ENCODE results near the gene KDM6B. TPM values are rescaled to one million over a fixed set of nuclear protein-coding genes. Genes with fewer than 3 reads are reported as not detected.

Gene KDM6B
- total and polyA plus RNA-seq, 9 of the 15 experiments (the other 6 are each of a cell fraction or from before 2014, with no cell fraction given) = 0.01 to 22.9 (median 2.2) TPM

DNA sequence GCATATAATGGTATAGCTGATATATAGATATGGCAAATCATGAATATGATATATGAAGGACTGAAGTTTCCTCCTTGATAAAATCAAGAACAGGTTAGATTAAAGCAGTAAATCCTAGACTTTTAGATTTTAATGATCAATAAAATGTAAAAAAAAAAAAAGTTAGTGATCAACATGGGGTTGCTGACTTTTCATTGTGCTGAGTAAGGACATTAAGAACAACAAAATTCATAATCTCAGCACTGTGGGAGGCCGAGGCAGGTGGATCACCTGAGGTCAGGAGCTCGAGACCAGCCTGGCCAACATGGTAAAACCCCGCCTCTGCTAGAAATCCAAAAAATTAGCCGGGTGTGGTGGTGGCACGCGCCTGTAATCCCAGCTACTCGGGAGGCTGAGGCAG is 44.2 kb downstream of the KDM6B start:
- Histone ChIP-seq H3K9me3 (replicated peaks; ENCODE audit: control insufficient read depth, insufficient read depth, low read depth, low read length) (no peaks in the 10 kb centered on the region), H2AFZ (ENCODE audit: low read depth, low read length) (no peak overlapping the region), H3K4me1 (replicated peaks in 1 of 2; ENCODE audit: control insufficient read depth in 2 of 2, insufficient read depth in 2 of 2, low read length in 2 of 2) (peaks cover 7 to 31% of the 10 kb centered on the region in 2 experiments), H3K4me2 (ENCODE audit: insufficient read depth, low read length) (no peak overlapping the region), H3K4me3 (no peak overlapping the region), H3K36me3 (ENCODE audit: control insufficient read depth, insufficient read depth, low read length) (peaks cover 46% of the 10 kb centered on the region; the same call in 2 of the 3 replicates), H3K27me3 (ENCODE audit: control insufficient read depth in 2 of 2, insufficient read depth in 2 of 2, low read length in 2 of 2) (no peaks in the 10 kb centered on the region), H3K27ac (ENCODE audit: extremely low read depth, low read depth, low read length) (no peak overlapping the region), H3K9ac (ENCODE audit: insufficient read depth in 1 of 2, low read depth in 2 of 2, low read length in 2 of 2) (no peak overlapping the region), H4K20me1 (replicated peaks; ENCODE audit: control insufficient read depth, insufficient read depth, low read length) (no peaks in the 10 kb centered on the region), H3K9me1 (ENCODE audit: control insufficient read depth, insufficient read depth, low read length) (no peaks in the 10 kb centered on the region), H3K79me2 (ENCODE audit: control insufficient read depth, insufficient read depth, low read length) (peaks cover 10% of the 10 kb centered on the region; the same call in 2 of the 3 replicates)
- POLR2A ChIA-PET = no interaction called here
- WGBS (ENCODE audit: insufficient coverage, low coverage, missing lambda C conversion rate) = 89% methylated on average over 6 of the region's 7 CpGs
- DNase-seq (ENCODE audit: extremely low read depth in 1 of 4, low spot score in 3 of 4) (no peak), ATAC-seq (no peak), FAIRE-seq (no peak)
- CTCF ChIA-PET (ENCODE audit: low intra/inter-chr PET ratio) = no interaction called here
- BruUV-seq (replicated peaks) = no TSS peak
- TF ChIP-seq, protein P1, sequence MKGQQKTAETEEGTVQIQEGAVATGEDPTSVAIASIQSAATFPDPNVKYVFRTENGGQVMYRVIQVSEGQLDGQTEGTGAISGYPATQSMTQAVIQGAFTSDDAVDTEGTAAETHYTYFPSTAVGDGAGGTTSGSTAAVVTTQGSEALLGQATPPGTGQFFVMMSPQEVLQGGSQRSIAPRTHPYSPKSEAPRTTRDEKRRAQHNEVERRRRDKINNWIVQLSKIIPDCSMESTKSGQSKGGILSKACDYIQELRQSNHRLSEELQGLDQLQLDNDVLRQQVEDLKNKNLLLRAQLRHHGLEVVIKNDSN (CRISPR knock-in tag; IDR thresholded peaks at IDR 0.05) = no peak
- TF ChIP-seq ZNF316 (IDR thresholded peaks at IDR 0.05) (peak; percentile 42), C11orf30 (IDR thresholded peaks at IDR 0.05; ENCODE audit: low read depth) (peak; percentile 17; the same call in 1 of the 2 replicates)
- intact Hi-C loops (cut with micrococcal nuclease) (no loop called here), in situ Hi-C loops (cut with MboI) (no loop called here)

DNA sequence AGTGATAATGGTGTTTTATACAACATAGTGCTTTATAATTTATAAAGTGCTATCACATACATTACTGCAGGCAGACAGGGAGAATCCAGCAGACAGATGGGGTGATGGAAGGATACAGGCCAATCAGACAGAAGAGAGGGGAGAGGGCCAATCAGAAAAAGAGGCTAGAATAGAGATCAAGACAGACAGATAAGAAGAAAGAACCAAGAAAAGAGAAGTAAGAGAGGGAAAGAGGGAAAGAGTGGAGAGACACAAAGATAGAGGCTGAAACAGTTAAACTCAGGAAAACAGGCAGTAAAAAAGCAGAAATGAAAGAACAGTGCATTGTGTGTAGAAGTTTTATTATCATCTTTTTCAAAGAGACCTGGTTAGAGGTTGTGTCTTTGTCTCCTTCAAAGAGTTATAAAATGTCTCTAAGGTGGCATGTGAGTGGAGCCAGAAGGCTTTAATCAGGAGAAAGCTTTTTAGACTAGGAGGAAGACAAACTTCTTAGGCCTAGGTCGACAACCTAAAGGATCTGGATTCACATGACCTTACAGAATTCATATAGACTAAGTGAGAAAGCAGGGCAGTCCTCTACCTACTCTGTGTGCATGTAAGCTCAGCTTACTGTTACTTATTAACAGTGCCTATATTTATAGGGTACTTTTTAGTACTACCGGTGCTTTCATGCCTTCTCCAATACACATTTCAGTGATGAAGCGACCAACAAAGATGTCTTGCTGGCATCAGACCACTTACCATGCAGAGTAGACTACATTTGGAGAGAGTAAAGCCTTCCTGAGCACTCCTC is 46.3 kb downstream of the KDM6B start:
- BruUV-seq (replicated peaks) = no TSS peak
- no peak overlapping the region for H3K9ac ChIP-seq (ENCODE audit: insufficient read depth in 1 of 2, low read depth in 2 of 2, low read length in 2 of 2)
- no peak overlapping the region for H3K27ac ChIP-seq (ENCODE audit: extremely low read depth, low read depth, low read length)
- ATAC-seq (no peak), FAIRE-seq (no peak), DNase-seq (ENCODE audit: extremely low read depth in 1 of 4, low spot score in 3 of 4) (peak in 3 of 4 experiments; percentile 25 to 30 (median 27))
- H3K27me3 ChIP-seq (ENCODE audit: control insufficient read depth in 2 of 2, insufficient read depth in 2 of 2, low read length in 2 of 2) = no peaks in the 10 kb centered on the region
- H3K79me2 ChIP-seq (ENCODE audit: control insufficient read depth, insufficient read depth, low read length) = peaks cover 22% of the 10 kb centered on the region
- H2AFZ ChIP-seq (ENCODE audit: low read depth, low read length) = no peak overlapping the region
- H3K4me2 ChIP-seq (ENCODE audit: insufficient read depth, low read length) = 0 out of 2 replicates have a peak overlapping the region, but pooled peaks have one; percentile 58
- CTCF ChIA-PET (ENCODE audit: low intra/inter-chr PET ratio) = no interaction called here
- no peaks in the 10 kb centered on the region for H3K9me1 ChIP-seq (ENCODE audit: control insufficient read depth, insufficient read depth, low read length)
- H3K9me3 ChIP-seq (replicated peaks; ENCODE audit: control insufficient read depth, insufficient read depth, low read depth, low read length) = no peaks in the 10 kb centered on the region
- peaks cover 7 to 31% of the 10 kb centered on the region in 2 experiments for H3K4me1 ChIP-seq (replicated peaks in 1 of 2; ENCODE audit: control insufficient read depth in 2 of 2, insufficient read depth in 2 of 2, low read length in 2 of 2)
- no peak overlapping the region for H3K4me3 ChIP-seq
- 0 out of 2 replicates have a peak, but pooled peaks have one; percentile 21 for TF ChIP-seq SMARCE1 (IDR thresholded peaks at IDR 0.05)
- TF ChIP-seq, protein P2, sequence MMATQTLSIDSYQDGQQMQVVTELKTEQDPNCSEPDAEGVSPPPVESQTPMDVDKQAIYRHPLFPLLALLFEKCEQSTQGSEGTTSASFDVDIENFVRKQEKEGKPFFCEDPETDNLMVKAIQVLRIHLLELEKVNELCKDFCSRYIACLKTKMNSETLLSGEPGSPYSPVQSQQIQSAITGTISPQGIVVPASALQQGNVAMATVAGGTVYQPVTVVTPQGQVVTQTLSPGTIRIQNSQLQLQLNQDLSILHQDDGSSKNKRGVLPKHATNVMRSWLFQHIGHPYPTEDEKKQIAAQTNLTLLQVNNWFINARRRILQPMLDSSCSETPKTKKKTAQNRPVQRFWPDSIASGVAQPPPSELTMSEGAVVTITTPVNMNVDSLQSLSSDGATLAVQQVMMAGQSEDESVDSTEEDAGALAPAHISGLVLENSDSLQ (IDR thresholded peaks at IDR 0.05) = peak; percentile 41; the same call in 1 of the 2 replicates
- TF ChIP-seq MTA1 (IDR thresholded peaks at IDR 0.05; ENCODE audit: borderline replicate concordance) = peak; percentile 28; the same call in 1 of the 2 replicates
- TF ChIP-seq POLR2H (tag; IDR thresholded peaks at IDR 0.05; ENCODE audit: low read depth) = no peak
- TF ChIP-seq, protein P3, sequence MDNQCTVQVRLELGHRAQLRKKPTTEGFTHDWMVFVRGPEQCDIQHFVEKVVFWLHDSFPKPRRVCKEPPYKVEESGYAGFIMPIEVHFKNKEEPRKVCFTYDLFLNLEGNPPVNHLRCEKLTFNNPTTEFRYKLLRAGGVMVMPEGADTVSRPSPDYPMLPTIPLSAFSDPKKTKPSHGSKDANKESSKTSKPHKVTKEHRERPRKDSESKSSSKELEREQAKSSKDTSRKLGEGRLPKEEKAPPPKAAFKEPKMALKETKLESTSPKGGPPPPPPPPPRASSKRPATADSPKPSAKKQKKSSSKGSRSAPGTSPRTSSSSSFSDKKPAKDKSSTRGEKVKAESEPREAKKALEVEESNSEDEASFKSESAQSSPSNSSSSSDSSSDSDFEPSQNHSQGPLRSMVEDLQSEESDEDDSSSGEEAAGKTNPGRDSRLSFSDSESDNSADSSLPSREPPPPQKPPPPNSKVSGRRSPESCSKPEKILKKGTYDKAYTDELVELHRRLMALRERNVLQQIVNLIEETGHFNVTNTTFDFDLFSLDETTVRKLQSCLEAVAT (IDR thresholded peaks at IDR 0.05) = 0 out of 4 replicates have a peak, but pooled peaks of 1 of the 2 experiments have one; percentile 21
- TF ChIP-seq EP300 (IDR thresholded peaks at IDR 0.05; ENCODE audit: low read length) = no peak
- POLR2A ChIA-PET = no interaction called here
- H3K36me3 ChIP-seq (ENCODE audit: control insufficient read depth, insufficient read depth, low read length) = peaks cover 41% of the 10 kb centered on the region; the same call in 2 of the 3 replicates
- in situ Hi-C loops (cut with MboI) = no loop called here
- 75% methylated on average over 3 of the region's 3 CpGs for WGBS (ENCODE audit: insufficient coverage, low coverage, missing lambda C conversion rate)
- intact Hi-C loops (cut with micrococcal nuclease) = no loop called here
- H4K20me1 ChIP-seq (replicated peaks; ENCODE audit: control insufficient read depth, insufficient read depth, low read length) = no peaks in the 10 kb centered on the region

All from K562 (cell line).